DMS114 treated with DMSO at 0.1 percent for 48 hours (cell line): Measurements from ENCODE around the gene IQCE.
"Not testable (repeated sequence)": the region's sequence is repeated elsewhere in the genome, so short reads cannot be mapped to it uniquely, and the experiment has no call there.

Source experiments
- DNase-seq: peaks from one replicate; lab custom pipeline; 2025; ENCODE audit not compliant: unreplicated experiment; lab: John Stamatoyannopoulos, UW

Gene IQCE

DNA sequence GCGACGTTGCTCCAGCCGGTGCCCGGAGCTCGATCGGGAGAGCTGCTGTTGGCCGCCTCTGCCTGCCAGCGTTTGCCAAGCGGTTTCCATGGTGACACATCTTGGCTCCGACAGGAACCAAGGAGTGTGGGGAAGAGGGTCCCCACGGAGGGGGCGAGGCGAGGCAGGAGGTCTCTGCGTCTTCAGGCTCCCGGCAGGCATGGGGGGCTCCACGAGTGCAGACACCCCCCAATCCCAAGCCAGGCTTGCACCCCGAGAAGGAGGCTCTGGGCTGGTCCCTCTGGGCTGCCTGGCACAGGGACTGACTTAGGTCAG, 27.0 kb upstream of the IQCE start:
- DNase-seq = not testable (repeated sequence)

- not testable (repeated sequence) for DNase-seq
Measured at GRCh38 chr7:2532199-2532772, 26.5 kb upstream of the IQCE start.

- not testable (repeated sequence) for DNase-seq
Measured at GRCh38 chr7:2532816-2533215, 26.0 kb upstream of the IQCE start.

DNA sequence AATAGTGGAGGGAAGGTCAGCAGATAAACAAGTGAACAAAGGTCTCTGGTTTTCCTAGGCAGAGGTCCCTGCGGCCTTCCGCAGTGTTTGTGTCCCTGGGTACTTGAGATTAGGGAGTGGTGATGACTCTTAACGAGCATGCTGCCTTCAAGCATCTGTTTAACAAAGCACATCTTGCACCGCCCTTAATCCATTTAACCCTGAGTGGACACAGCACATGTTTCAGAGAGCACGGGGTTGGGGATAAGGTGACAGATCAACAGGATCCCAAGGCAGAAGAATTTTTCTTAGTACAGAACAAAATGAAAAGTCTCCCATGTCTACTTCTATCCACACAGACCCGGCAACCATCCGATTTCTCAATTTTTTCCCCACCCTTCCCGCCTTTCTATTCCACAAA, 25.2 kb upstream of the IQCE start:
- DNase-seq = not testable (repeated sequence)

- DNase-seq = not testable (repeated sequence)
Measured at GRCh38 chr7:2534214-2534613, 24.6 kb upstream of the IQCE start.

- not testable (repeated sequence) for DNase-seq
Measured at GRCh38 chr7:2535872-2536627, 22.7 kb upstream of the IQCE start.

DNA sequence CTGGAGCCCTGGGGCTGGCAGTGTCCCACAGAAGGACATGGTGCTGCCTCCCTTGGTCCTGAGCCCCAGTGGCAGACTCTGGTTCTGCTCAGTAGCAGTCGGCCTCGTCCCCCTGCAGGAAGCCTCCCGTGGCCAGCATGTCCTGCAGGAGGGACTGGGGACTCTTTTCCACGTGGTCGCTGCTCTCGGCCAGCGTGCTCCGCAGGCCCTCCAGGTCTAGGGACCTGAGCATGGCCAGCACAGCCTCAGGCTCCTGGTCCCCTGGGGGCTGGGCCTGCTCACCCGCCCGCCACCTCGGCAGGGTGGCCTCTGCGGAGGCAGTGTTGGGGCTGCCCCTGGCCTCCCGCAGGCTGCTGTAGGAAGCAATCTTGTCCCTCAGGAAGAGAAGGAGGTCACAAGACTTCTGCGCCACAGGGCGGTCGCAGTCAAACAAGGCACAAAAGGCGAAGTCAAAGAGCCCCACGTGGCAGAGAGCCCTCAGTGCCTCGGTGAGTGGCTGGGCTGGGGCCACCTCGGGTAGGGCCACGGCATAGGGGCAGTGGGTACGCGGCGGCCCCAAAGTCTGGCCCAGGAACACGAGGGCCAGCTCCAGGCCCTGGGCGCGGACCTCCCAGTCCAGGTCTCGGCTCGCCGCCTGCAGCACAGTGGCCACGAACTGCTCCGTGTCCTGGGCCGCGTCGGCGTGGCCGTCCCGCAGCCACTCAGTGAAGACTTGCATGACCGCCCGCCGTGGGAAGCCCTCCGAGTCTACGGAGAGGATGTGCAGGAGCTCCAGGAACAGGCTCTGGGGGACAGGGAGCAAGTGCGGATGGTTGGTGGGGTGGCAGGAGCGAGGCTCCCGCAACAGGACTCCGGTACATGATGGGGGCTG, 20.6 kb upstream of the IQCE start:
- no peak for DNase-seq

- no peak for DNase-seq
Measured at GRCh38 chr7:2539031-2539911, 19.5 kb upstream of the IQCE start.

DNA sequence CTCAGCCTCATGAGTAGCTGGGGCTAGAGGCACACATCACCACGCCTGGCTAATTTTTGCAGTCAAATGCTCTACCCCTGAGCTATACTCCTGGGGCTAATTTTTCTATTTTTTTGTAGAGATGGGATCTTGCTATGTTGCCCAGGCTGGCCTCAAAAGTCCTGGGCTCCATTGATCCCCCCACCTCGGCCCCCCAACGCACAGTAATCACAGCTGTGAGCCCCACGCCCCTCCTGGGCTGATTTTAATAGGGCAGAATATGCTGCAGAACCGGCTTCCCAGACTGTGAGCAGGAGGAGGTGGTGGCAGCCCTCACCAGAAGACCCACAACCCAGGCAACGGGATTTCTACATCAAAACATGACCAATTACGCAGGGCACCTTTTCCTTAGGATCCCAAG, 18.6 kb upstream of the IQCE start:
- no peak for DNase-seq

- DNase-seq = no peak
Measured at GRCh38 chr7:2540641-2541051, 18.1 kb upstream of the IQCE start.

GRCh38 chr7:2541291-2542010, 17.3 kb upstream of the IQCE start:
- no peak for DNase-seq

- DNase-seq = no peak
Measured at GRCh38 chr7:2542011-2542915, 16.5 kb upstream of the IQCE start.

GRCh38 chr7:2542916-2543871, 15.6 kb upstream of the IQCE start:
- no peak for DNase-seq

DNA sequence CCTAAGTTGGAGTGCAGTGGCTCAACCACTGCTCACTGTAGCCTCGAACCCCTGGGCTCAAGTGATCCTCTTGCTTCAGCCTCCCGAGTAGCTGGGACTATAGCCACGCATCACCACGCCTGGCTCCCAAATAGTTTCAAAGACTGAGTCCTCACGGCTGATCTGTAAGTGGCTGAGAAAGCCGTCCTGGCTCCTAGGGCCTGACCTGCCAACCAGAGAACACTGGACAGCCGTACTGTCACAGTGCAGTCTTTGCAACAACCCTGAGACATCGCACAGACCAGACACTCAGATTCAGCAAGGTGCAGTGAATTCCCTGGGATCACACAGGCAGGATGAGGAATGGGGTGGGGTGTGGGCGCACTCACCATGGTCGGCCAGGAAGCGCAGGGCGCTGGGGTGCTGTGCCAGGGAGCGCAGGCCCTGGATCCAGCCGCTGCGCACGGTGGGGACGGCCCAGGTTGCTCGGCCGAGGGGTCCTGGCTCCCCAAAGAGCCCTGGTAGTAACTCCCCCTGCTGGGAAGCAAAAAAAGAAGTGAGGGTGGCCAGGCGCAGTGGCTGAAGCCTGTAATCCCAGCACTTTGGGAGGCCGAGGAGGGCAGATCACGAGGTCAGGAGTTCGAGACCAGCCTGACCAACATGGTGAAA, 14.1 kb upstream of the IQCE start:
- DNase-seq = no peak

DNA sequence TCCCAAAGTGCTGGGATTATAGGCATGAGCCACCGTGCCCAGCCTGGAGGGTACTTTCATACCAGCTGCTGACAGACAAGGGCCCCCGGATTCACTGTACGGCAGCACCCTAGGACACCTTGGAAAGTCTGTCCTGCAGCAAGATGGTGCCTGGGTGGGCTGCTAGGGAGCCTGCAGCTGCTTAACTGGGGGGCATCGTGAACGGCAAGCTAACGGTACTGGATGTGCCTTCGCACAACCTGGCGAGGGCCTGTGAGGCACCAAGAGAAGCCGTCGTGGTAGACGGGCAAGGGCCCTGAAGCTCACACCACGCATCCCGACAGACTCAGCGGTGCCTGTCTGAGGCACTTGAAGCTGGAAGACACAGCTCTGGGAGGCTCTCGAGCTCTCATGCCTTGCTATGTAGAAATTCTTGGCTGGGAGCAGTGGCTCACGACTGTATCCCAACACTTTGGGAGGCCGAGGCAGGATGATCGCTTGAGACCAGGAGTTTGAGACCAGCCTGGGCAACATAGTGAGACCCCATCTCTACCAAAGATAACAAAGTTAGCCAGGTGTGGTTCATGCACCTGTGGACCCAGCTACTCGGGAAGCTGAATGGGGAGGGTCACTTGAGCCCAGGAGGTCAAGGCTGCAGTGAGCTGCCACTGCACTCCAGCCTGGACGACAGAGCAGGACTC, 12.9 kb upstream of the IQCE start:
- DNase-seq = no peak

- DNase-seq = no peak
Measured at GRCh38 chr7:2546776-2547586, 11.8 kb upstream of the IQCE start.
